Measurements from ENCODE around the gene MLYCD. TPM values are rescaled to one million over a fixed set of nuclear protein-coding genes. Genes with fewer than 3 reads are reported as not detected.

MLYCD gene
- total RNA-seq, 1 donor, result 5.1 TPM

DNA sequence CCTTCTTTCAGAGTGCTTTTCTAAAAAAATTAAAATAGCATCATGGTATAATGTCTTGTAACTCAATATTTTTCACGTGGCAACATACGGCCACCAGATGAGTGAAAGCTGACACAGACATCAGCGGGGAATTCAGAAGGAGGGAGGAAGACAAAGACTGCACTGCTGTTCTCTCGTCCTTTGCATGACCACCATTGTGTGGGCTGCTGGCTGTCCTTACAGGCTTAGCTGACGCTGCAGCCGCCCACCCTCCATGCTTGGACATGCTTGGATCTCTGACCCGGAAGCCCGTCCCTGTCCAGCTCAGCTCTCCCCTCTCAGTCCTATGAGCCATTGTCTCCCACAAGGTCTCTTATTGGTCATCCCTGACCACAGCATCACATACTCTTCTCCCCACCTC is 11.4 kb upstream of the MLYCD start:
- DNase-seq (ENCODE audit: insufficient read length, low spot score, missing footprints), result no peak
- Histone ChIP-seq H3K27me3 (ENCODE audit: insufficient read depth, low read length) (peaks cover 11% of the 10 kb centered on the region), H3K4me2 (ENCODE audit: insufficient read depth, low read length) (no peak overlapping the region), H3K79me2 (ENCODE audit: insufficient read depth, low read length) (no peaks in the 10 kb centered on the region), H3K4me1 (ENCODE audit: insufficient read depth, low read length) (no peaks in the 10 kb centered on the region), H3K36me3 (ENCODE audit: insufficient read depth, low read length) (no peaks in the 10 kb centered on the region), H3K27ac (ENCODE audit: low read depth, low read length) (no peak overlapping the region), H3K4me3 (ENCODE audit: insufficient read depth, low read length) (no peak overlapping the region), H4K20me1 (ENCODE audit: insufficient read depth, low read length) (no peaks in the 10 kb centered on the region), H2AFZ (ENCODE audit: low read length) (no peak overlapping the region), H3K9me3 (ENCODE audit: low read depth, low read length) (peaks cover 9% of the 10 kb centered on the region)
- TF ChIP-seq CTCF (IDR thresholded peaks at IDR 0.05; ENCODE audit: extremely low read depth, low read depth, low read length), result no peak

- no peak overlapping the region for H3K4me3 ChIP-seq (ENCODE audit: insufficient read depth, low read length)
Measured at GRCh38 chr16:83888672-83889044, 10.3 kb upstream of the MLYCD start.

DNA sequence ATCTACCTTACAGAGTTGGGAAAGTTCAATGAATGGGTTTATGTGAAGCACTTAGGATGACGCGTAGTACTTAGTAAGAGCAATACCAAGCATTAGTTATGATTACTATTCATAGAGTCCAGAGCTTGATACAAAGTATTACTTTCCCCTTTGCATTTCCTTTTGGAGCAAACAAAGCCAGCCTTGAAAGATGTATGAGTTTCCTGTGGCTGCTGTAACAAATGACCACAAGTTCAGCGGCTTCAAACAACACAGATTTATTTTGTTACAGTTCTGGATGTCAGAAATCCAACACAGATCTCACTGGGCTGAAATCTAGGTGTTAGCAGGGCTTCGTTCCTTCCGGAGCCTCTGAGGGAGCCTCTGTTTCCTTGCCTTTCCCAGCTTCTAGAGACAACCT is 8.6 kb upstream of the MLYCD start:
- TF ChIP-seq CTCF (IDR thresholded peaks at IDR 0.05; ENCODE audit: extremely low read depth, low read depth, low read length), result no peak
- Histone ChIP-seq H3K36me3 (ENCODE audit: insufficient read depth, low read length) (no peaks in the 10 kb centered on the region), H3K4me2 (ENCODE audit: insufficient read depth, low read length) (no peak overlapping the region), H3K27me3 (ENCODE audit: insufficient read depth, low read length) (peaks cover 8% of the 10 kb centered on the region), H3K27ac (ENCODE audit: low read depth, low read length) (no peak overlapping the region), H3K79me2 (ENCODE audit: insufficient read depth, low read length) (no peaks in the 10 kb centered on the region), H3K4me1 (ENCODE audit: insufficient read depth, low read length) (no peaks in the 10 kb centered on the region), H3K9me3 (ENCODE audit: low read depth, low read length) (peaks cover 9% of the 10 kb centered on the region), H4K20me1 (ENCODE audit: insufficient read depth, low read length) (no peaks in the 10 kb centered on the region), H3K4me3 (ENCODE audit: insufficient read depth, low read length) (no peak overlapping the region), H2AFZ (ENCODE audit: low read length) (no peak overlapping the region)
- no peak for DNase-seq (ENCODE audit: insufficient read length, low spot score, missing footprints)

More at GRCh38 chr16:83888672-83889044, 10.3 kb upstream of the MLYCD start:
- Histone ChIP-seq H3K27ac (ENCODE audit: low read depth, low read length) (no peak overlapping the region), H3K4me2 (ENCODE audit: insufficient read depth, low read length) (no peak overlapping the region), H3K4me1 (ENCODE audit: insufficient read depth, low read length) (no peaks in the 10 kb centered on the region), H3K36me3 (ENCODE audit: insufficient read depth, low read length) (no peaks in the 10 kb centered on the region), H3K9me3 (ENCODE audit: low read depth, low read length) (peaks cover 9% of the 10 kb centered on the region), H3K27me3 (ENCODE audit: insufficient read depth, low read length) (peaks cover 11% of the 10 kb centered on the region), H3K79me2 (ENCODE audit: insufficient read depth, low read length) (no peaks in the 10 kb centered on the region), H4K20me1 (ENCODE audit: insufficient read depth, low read length) (no peaks in the 10 kb centered on the region), H2AFZ (ENCODE audit: low read length) (no peak overlapping the region)
- TF ChIP-seq CTCF (IDR thresholded peaks at IDR 0.05; ENCODE audit: extremely low read depth, low read depth, low read length), result no peak
- no peak for DNase-seq (ENCODE audit: insufficient read length, low spot score, missing footprints)

DNA sequence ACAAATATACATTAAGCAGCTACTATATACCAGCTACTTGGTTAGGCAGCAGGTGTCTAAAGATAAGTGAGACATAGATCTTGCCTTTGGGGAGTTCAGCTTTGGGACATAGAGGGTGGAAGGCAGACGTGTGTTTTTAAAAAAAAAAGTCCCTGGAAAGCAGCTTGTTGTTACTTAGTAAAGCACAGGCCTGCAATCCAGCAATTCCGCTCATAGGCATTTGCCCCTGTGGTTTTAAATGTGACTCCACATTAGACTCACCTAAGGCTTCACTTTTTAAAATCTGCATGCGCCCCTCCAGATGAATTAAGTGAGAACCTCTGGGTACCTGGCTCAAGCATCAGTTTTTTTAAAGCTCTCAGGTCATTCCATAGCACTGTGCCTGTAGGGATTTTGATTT is 7.2 kb upstream of the MLYCD start:
- Histone ChIP-seq H3K27ac (ENCODE audit: low read depth, low read length) (no peak overlapping the region), H3K4me1 (ENCODE audit: insufficient read depth, low read length) (no peaks in the 10 kb centered on the region), H3K27me3 (ENCODE audit: insufficient read depth, low read length) (peaks cover 6% of the 10 kb centered on the region), H2AFZ (ENCODE audit: low read length) (no peak overlapping the region), H4K20me1 (ENCODE audit: insufficient read depth, low read length) (no peaks in the 10 kb centered on the region), H3K36me3 (ENCODE audit: insufficient read depth, low read length) (no peaks in the 10 kb centered on the region), H3K9me3 (ENCODE audit: low read depth, low read length) (peaks cover 9% of the 10 kb centered on the region), H3K4me3 (ENCODE audit: insufficient read depth, low read length) (no peak overlapping the region), H3K79me2 (ENCODE audit: insufficient read depth, low read length) (no peaks in the 10 kb centered on the region), H3K4me2 (ENCODE audit: insufficient read depth, low read length) (no peak overlapping the region)
- no peak for DNase-seq (ENCODE audit: insufficient read length, low spot score, missing footprints)
- no peak for TF ChIP-seq CTCF (IDR thresholded peaks at IDR 0.05; ENCODE audit: extremely low read depth, low read depth, low read length)
